IPS-15b (cell line): ENCODE measurements around the gene CPXM2.

Source experiments
- H3K27me3 ChIP-seq: one replicate; pipeline ENCODE4 v1.6.1; 2013; ENCODE audit warnings: low read length; ENCODE audit not compliant: control insufficient read depth, insufficient read depth
- H3K36me3 ChIP-seq: one replicate; pipeline ENCODE4 v1.6.1; 2013; ENCODE audit warnings: low read length; ENCODE audit not compliant: control insufficient read depth, insufficient read depth
- H3K4me1 ChIP-seq: one replicate; pipeline ENCODE4 v1.6.1; 2013; ENCODE audit warnings: mild to moderate bottlenecking, low read length; ENCODE audit not compliant: control insufficient read depth, insufficient read depth
- H3K4me3 ChIP-seq: one replicate; pipeline ENCODE4 v1.5.1; 2013; ENCODE audit warnings: low read depth, low read length
- H3K9ac ChIP-seq: one replicate; pipeline ENCODE4 v1.6.1; 2013; ENCODE audit warnings: low read depth, mild to moderate bottlenecking, low read length
- H3K9me3 ChIP-seq: one replicate; pipeline ENCODE4 v1.6.1; 2013; ENCODE audit warnings: mild to moderate bottlenecking, low read length; ENCODE audit not compliant: control insufficient read depth, insufficient read depth

The CPXM2 gene

DNA sequence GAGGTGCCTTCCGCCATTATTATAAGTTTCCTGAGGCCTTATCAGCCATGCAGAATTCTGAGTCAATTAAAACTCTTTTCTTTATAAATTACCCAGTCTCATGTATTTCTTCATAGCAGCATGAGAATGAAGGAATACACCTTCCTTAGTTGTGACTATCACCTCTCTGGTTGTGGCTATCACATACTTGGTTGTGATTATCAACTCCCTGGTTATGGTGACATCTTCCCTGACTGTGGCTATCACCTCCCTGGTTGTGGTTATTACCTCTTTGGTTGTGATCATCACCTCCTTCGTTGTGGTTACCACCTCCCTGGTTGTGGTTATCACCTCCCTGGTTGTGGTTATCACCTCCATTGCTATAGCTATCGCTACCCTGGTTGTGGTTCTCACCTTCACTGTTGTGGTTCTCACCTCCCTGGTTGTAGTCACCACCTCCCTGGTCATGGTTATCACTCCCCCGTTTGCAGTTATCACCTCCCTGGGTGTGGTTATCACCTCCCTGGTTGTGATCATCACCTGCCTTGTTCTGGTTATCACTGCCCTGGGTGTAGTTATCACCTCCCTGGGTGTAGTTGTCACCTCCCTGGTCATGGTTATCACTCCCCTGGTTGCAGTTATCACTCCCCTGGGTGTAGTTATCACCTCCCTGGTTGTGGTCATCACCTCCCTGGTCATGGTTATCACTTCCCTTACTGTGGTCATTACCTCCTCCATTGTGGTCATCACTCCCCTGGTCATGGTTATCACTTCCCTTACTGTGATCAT is 119.5 kb downstream of the CPXM2 start:
- Histone ChIP-seq H3K4me3 (no peak overlapping the region), H3K36me3 (no peaks in the 10 kb centered on the region), H3K4me1 (no peaks in the 10 kb centered on the region), H3K27me3 (no peaks in the 10 kb centered on the region), H3K9ac (no peak overlapping the region), H3K9me3 (no peaks in the 10 kb centered on the region)

- no peak overlapping the region for H3K4me3 ChIP-seq
- no peaks in the 10 kb centered on the region for H3K27me3 ChIP-seq
- no peak overlapping the region for H3K9ac ChIP-seq
- no peaks in the 10 kb centered on the region for H3K9me3 ChIP-seq
- no peaks in the 10 kb centered on the region for H3K4me1 ChIP-seq
- no peaks in the 10 kb centered on the region for H3K36me3 ChIP-seq
These were observed 122.0 kb downstream of the CPXM2 start for GRCh38 chr10:123769647-123770046.

DNA sequence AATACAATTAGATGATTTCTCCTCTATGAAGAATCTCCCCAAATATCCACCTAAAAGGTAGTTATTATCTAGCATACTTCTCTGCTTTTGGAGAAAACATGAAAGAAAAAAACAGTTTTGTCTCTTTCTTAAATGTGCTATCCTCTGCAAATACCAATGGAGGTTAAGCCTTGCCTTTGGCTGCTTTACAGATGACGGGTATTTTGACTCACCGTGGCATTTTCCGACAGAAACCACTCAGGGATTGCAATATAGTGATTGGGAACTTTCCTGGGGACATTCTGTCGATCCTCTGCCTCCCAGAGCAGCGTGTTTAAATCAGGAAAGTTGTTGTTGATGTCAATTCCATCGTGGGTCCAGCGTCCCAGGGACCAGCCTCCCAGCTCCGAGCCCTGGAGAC is 124.8 kb downstream of the CPXM2 start:
- no peak overlapping the region for H3K4me3 ChIP-seq
- no peaks in the 10 kb centered on the region for H3K9me3 ChIP-seq
- H3K4me1 ChIP-seq = no peaks in the 10 kb centered on the region
- H3K36me3 ChIP-seq = no peaks in the 10 kb centered on the region
- no peak overlapping the region for H3K9ac ChIP-seq
- H3K27me3 ChIP-seq = no peaks in the 10 kb centered on the region

DNA sequence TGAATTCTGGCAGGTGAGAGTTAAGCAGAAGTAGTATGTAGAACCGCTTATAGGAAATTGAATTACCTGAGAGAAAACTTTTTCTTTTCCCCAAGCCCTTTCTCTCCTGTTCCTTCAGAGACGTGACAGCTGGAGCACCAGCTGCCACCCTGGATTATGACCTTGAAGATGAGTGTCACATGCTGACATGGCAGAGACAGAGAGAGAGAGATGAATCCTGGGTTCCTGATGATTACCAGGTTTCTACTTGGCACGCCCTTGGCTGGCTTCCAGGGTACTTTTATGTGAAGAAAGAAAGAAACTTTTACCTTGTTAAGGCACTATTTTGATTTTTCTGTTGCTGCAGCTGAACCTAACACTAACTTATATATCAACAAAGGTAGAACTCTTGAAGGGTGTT is 125.6 kb downstream of the CPXM2 start:
- Histone ChIP-seq H3K4me3 (no peak overlapping the region), H3K4me1 (no peaks in the 10 kb centered on the region), H3K27me3 (no peaks in the 10 kb centered on the region), H3K36me3 (no peaks in the 10 kb centered on the region), H3K9me3 (no peaks in the 10 kb centered on the region), H3K9ac (no peak overlapping the region)

- H3K9me3 ChIP-seq = no peaks in the 10 kb centered on the region
- no peaks in the 10 kb centered on the region for H3K27me3 ChIP-seq
- peaks cover 2% of the 10 kb centered on the region for H3K4me1 ChIP-seq
- H3K4me3 ChIP-seq = no peak overlapping the region
- H3K36me3 ChIP-seq = no peaks in the 10 kb centered on the region
- no peak overlapping the region for H3K9ac ChIP-seq
These were observed 129.9 kb downstream of the CPXM2 start for GRCh38 chr10:123761666-123762230.

GRCh38 chr10:123761038-123761428 is 130.6 kb downstream of the CPXM2 start:
- no peaks in the 10 kb centered on the region for H3K36me3 ChIP-seq
- no peak overlapping the region for H3K9ac ChIP-seq
- no peaks in the 10 kb centered on the region for H3K9me3 ChIP-seq
- H3K27me3 ChIP-seq = no peaks in the 10 kb centered on the region
- no peak overlapping the region for H3K4me3 ChIP-seq
- H3K4me1 ChIP-seq = peaks cover 2% of the 10 kb centered on the region

- Histone ChIP-seq H3K4me3 (no peak overlapping the region), H3K27me3 (no peaks in the 10 kb centered on the region), H3K9ac (no peak overlapping the region), H3K9me3 (no peaks in the 10 kb centered on the region), H3K36me3 (no peaks in the 10 kb centered on the region), H3K4me1 (peaks cover 5% of the 10 kb centered on the region)
These were observed 131.1 kb downstream of the CPXM2 start for GRCh38 chr10:123760356-123761037.

GRCh38 chr10:123759501-123760031 is 132.0 kb downstream of the CPXM2 start:
- Histone ChIP-seq H3K9ac (no peak overlapping the region), H3K4me3 (no peak overlapping the region), H3K36me3 (no peaks in the 10 kb centered on the region), H3K9me3 (no peaks in the 10 kb centered on the region), H3K4me1 (peaks cover 13% of the 10 kb centered on the region), H3K27me3 (no peaks in the 10 kb centered on the region)

DNA sequence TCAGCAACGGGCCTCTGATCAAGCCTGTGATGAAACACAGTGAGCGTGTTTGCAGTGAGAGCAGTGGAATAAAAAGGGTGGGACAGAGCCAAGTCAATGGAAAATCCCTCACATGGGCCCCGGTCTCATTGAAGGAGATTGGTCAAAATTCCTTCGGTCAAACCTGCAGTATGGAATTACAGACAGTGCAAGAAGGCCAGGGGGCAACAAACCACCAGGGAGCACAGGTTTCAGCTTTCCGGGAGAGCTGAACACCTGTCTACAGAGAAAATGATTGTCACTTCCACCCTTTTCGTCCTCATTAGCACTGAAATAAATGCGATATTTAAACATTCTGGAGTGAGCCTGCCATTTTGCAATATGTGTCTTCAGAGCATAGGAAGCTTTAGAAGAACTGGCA is 132.6 kb downstream of the CPXM2 start:
- peaks cover 19% of the 10 kb centered on the region for H3K4me1 ChIP-seq
- H3K9me3 ChIP-seq = no peaks in the 10 kb centered on the region
- H3K36me3 ChIP-seq = no peaks in the 10 kb centered on the region
- no peaks in the 10 kb centered on the region for H3K27me3 ChIP-seq
- no peak overlapping the region for H3K9ac ChIP-seq
- H3K4me3 ChIP-seq = no peak overlapping the region

DNA sequence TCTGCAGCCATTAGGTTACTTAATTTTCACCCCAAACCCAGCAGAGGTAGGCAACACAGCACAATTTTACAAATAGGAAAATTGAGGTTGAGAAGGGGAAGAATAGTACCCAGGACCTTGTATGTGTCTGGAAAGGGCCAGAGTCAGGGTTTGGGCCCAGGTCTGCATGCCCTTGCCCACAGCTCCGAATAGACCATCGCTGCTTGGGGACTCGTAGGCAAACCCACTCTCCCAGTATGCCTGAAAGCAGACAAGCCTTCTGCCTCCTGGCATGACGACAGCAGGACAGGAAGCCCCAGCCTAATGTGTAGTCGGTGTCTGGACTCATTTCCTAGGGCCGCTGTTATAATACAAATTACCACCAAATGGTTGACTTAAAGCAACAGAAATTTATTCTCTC is 133.8 kb downstream of the CPXM2 start:
- no peaks in the 10 kb centered on the region for H3K9me3 ChIP-seq
- no peaks in the 10 kb centered on the region for H3K27me3 ChIP-seq
- H3K36me3 ChIP-seq = no peaks in the 10 kb centered on the region
- no peak overlapping the region for H3K9ac ChIP-seq
- H3K4me3 ChIP-seq = no peak overlapping the region
- peaks cover 19% of the 10 kb centered on the region for H3K4me1 ChIP-seq

GRCh38 chr10:123755061-123755460 is 136.5 kb downstream of the CPXM2 start:
- Histone ChIP-seq H3K36me3 (no peaks in the 10 kb centered on the region), H3K9me3 (no peaks in the 10 kb centered on the region), H3K9ac (no peak overlapping the region), H3K4me3 (no peak overlapping the region), H3K4me1 (peaks cover 19% of the 10 kb centered on the region), H3K27me3 (no peaks in the 10 kb centered on the region)

DNA sequence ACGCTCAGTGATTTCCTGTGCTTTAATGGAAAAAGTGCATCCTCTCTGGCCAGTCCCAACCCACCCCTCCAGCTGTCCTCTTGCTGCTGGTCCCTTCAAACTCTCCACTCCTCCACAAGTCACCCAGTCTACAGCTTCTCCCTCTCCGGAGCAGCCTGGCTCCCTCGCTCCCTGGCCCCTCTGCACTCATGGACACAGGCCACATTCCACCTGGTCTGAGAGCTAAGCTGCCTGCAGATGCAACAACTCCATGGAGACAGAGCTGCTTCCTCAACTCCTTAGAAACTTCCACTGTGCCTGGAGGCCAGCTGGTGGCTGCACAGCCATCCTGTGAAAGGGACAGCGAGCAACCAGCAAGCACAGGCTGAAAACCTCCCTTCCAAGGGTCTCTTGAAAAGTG is 137.5 kb downstream of the CPXM2 start:
- H3K4me3 ChIP-seq = no peak overlapping the region
- H3K4me1 ChIP-seq = peaks cover 17% of the 10 kb centered on the region
- H3K9ac ChIP-seq = no peak overlapping the region
- H3K9me3 ChIP-seq = no peaks in the 10 kb centered on the region
- no peaks in the 10 kb centered on the region for H3K36me3 ChIP-seq
- H3K27me3 ChIP-seq = no peaks in the 10 kb centered on the region
